GM19193 (cell line): Measurements from ENCODE around the gene CYP2A13.

Experiments used
- POLR2A ChIP-seq: IDR thresholded peaks from 4 replicates; pipeline ENCODE4 v1.6.1; 2011; ENCODE audit not compliant: insufficient read depth, insufficient read length; ENCODE audit errors: extremely low read depth

Gene CYP2A13, protein sequence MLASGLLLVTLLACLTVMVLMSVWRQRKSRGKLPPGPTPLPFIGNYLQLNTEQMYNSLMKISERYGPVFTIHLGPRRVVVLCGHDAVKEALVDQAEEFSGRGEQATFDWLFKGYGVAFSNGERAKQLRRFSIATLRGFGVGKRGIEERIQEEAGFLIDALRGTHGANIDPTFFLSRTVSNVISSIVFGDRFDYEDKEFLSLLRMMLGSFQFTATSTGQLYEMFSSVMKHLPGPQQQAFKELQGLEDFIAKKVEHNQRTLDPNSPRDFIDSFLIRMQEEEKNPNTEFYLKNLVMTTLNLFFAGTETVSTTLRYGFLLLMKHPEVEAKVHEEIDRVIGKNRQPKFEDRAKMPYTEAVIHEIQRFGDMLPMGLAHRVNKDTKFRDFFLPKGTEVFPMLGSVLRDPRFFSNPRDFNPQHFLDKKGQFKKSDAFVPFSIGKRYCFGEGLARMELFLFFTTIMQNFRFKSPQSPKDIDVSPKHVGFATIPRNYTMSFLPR

DNA sequence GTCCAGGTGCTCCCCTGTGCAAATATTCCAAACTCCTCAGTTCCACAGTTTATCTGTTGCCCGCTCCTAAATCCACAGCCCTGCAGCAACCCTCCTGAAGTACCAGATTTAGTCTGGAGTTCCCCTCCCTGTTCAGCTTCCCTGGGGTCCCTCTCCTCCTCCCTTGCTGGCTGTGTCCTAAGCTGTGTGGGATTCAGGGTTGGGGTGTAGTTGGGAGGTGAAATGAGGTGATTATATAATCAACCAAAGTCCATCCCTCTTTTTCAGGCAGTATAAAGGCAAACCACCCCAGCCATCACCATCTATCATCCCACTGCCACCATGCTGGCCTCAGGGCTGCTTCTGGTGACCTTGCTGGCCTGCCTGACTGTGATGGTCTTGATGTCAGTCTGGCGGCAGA is at the start of gene CYP2A13:
CYP2A13 (plus strand) TSS at position 301 of the 400 bp plus-strand sequence; CDS start at position 322, 21 bp downstream.
- no peak for TF ChIP-seq POLR2A

DNA sequence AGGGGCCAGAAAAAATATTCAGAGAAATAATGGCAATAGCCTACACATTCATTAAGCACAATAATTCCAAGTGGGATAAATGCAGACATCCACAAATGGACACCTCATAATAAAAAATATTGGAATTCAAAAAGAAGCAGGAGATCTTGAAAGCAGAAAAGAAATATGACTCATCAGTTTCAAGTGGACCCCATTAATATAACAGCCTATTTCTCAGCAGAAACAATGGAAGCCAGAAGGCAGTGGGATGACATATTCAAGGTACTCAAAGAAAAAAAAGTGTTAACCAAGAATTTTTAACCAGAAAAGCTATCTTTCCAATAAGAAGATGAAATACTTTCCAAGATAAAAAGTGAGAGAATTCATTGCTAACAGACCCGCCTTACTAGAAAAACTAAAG is 48.4 kb upstream of the CYP2A13 start:
- no peak for TF ChIP-seq POLR2A

DNA sequence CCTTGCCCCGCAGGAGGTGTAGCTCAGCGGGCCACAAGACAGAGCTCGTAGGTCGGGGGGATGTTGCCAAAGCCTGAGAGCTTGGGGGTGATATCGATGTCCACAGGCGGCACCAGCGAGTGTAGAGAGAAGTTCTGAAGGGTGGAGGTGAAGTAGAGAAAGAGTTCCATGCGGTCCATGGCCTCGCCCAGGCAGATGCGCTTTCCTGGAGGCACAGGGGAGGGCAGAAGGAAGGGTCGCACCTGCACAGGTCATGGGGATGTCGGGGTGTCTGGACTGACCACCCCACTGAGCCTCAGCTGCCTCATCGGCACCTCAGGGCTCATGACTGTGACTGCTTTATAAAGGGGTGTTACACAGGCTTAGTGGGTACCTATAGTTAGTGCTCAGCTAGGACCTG is 37.8 kb upstream of the CYP2A13 start:
- TF ChIP-seq POLR2A, result no peak

DNA sequence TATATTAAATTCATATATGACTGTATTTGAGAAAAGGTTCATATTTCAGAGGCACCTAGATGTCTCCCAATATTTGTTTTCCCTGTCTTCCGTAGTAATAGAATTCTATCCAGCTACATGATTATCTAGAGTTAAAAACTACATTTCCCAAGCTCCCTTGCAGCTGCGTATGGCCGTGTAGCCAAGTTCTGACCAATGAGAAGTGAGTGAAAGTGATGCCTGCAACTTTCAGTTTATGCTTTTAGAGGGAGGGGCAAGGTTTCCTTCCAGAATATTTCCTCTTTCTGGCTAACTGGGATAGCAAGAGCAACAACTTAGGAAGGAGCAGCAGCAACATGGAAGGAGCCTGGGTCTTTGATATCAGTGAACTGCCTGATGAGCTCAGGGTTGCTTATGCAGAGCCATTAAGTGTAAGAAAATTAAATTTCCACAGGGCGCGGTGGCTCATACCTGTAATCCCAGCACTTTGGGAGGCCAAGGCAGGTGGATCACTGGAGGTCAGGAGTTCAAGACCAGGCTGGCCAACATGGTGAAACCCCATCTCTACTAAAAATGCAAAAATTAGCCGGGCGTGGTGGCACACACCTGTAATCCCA is 23.2 kb upstream of the CYP2A13 start:
- no peak for TF ChIP-seq POLR2A

DNA sequence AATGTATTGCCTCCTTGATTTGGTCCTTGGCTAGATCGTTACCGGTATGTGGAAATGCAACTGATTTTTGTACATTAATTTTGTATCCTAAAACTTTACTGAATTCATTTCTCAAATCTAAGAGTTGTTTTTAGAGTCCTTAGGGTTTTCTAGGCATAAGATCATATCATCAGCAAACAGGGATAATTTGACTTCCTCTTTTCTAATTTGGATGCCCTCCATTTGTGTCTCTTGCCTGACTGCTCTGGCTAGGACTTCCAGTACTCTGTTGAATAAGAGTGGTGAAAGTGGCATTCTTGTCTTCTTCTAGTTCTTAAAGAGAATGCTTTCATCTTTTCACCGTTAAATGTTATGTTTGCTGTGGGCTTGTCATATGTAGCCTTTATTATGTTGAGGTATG is 12.0 kb upstream of the CYP2A13 start:
- TF ChIP-seq POLR2A, result no peak

DNA sequence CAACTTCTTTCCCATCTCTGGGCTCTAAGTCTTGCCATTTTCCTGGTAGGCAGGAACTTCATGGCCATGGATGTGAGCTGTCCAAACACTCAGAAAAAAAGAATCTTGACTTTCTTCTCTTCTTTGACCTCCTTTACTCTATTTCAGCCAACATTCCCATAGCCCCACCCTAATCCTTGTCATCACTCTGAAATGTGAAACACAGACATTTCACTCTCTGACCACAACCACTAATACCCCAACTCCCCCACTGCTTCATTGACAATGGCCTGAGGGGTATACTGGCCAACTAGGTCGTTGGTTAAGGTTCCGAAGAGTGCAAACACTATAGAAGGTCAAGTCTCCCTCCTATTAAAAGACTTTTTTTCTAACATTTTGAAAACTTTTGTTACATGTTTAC is 4.7 kb upstream of the CYP2A13 start:
- no peak for TF ChIP-seq POLR2A

DNA sequence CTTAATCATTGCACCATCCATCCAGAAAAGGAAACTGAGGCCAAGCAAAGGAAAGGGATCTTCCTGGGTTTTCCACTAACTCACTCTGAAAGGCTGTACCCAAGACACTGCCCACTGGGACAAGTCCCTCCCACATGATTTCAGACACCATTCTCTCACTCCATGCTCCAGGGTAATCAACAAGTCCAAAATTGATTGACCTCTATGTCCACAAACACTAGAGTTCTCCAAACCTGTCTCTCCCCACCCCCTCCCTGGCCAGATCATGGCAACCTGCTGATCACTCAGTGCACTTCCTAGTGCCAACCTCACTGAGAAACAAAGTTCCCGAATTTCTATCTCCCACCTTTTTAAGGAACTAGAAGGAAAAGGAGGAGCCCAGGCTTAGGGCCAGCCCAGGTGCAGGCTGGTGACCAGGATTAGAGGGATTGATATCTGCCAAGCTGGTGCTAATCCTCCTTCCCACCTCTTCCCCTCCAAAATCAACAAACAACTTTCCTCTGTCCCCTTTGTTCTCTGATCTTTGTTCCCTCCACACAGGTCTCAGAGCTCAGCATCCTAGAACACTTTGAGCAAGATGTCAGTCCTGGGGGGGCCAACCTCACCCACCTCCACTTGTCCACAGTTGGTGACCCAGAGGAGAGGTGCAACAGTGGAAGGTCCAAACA is 2.4 kb upstream of the CYP2A13 start:
- TF ChIP-seq POLR2A, result no peak

DNA sequence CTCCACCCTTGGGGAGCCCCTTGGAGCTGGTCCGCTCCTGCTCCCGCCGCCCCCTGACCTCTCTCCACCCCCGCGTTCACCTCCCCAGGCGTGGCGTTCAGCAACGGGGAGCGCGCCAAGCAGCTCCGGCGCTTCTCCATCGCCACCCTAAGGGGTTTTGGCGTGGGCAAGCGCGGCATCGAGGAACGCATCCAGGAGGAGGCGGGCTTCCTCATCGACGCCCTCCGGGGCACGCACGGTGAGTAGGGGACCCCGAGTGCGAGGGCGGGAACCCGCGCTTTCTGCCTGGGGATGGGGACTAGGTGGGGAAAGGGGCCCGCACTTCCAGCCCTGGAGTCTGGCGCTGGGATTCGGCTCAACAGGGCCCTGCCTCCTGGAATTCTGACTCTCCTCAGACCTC is 1.7 kb downstream of the CYP2A13 start:
- TF ChIP-seq POLR2A, result no peak

DNA sequence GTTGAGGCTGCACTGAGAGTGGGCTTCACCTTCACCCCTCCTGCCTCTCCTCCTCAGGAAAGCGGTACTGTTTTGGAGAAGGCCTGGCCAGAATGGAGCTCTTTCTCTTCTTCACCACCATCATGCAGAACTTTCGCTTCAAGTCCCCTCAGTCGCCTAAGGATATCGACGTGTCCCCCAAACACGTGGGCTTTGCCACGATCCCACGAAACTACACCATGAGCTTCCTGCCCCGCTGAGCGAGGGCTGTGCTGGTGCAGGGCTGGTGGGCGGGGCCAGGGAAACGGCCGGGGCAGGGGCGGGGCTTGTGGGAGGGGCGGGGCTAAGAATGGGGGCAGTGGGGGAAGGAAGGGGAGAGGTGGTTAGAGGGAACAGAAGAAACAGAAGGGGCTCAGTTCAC is 7.5 kb downstream of the CYP2A13 start:
- TF ChIP-seq POLR2A, result no peak

DNA sequence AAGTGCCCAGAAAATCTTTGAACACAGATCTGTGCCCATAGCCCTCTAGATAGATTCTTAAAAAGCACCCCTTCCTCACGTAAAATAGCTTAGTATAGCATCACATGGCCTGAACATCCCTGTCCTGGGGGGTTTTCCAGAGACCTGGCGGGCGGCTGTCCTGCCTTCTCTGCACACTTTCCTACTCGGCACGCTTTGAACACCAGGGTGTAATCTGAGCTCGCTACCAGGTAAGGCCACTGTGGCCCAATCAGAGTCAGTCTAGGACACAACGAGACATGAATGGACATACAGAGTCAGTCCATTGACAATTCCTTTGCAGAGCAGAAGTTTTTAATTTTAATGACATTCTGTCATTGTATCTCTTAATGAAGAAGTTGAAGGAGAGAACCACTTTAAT is 8.1 kb downstream of the CYP2A13 start:
- no peak for TF ChIP-seq POLR2A

DNA sequence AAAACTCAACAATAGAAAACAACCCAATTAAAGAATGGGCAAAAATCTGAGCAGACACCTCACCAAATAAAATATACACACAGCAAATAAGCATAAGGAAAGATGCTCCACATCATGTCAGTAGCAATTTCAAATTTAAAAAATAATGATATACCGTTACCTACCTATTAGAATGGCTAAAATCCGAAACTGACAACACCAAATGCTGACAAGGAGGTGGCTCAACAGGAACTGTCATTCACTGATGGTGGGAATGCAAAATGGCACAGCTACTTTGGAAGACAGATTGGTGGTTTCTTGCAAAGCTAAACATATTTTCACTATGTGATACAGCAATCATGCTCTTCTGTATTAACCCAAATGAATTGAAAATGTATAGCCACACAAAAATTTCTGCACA is 9.1 kb downstream of the CYP2A13 start:
- TF ChIP-seq POLR2A, result no peak

DNA sequence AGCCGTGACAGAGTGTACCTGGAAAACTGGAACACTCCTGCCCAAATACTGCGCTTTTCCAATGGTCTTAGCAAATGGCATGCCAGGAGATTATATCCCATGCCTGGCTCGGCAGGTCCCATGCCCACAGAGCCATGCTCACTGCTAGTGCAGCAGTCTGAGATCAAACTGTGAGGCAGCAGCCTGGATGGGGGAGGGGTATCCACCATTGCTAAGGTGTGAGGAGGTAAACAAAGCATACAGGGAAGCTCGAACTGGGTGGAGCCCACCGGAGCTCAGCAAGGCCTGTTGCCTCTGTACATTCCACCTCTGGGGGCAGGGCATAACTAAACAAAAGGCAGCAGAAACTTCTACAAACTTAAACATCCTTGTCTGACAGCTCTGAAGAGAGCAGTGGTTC is 10.5 kb downstream of the CYP2A13 start:
- no peak for TF ChIP-seq POLR2A

DNA sequence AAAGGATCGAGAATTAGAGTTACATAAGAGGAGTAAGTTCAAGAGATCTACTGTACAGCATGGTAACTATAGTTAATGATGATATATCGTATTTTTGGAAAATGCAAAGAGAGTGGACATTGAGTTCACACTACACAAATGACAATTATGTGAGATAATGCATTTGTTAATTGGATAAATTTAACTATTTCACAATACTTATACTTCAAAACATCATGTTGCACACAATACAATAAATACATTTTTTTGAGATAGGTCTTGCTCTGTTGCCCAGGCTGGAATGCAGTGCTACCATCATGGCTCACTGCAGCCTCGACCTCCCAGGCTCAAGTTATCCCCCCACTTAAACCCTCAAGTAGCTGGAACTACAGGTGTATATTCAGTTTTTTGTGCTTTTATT is 17.9 kb downstream of the CYP2A13 start:
- TF ChIP-seq POLR2A, result no peak

DNA sequence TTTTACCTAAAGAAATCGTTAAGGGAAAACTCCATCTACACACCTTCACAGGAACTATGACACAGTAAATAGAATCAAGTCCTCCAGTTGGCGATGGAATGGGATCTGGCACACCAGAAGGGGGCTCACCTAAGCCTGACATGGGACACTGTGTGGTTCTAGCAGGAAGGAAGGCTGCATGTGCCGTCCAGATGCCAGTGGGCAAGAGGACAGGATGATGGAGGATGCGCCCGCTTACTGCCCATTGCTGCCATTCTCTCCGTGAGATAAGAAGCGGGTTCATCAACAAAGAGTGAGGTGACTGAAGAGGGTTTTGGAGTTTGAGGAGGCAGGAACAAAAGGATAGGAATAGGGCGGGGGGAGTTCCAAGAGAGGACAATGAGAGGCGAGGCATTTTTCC is 23.0 kb downstream of the CYP2A13 start:
- no peak for TF ChIP-seq POLR2A

DNA sequence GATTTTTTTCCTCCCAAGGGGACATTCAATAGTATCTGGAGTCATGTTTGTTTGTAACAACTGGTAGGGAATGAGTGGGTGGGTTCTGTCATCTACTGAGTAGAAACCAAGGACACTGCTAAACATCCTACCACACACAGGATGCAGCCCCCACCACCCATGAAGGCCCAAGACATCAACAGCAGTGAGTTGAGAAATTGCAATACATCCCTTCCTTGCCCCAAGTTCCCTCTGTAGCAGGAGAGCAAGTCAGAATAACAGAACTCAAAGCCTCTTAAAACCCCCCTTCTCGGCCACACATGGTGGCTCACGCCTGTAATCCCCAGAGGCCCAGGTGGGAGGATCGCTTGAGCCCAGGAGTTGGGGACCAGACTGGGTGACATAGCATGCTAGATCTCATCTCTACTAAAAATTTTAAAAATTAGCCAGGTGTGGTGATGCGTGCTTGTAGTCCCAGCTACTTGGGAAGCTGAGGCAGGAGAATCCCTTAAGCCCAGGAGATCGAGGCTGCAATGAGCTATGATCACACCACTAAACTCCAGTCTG is 23.6 kb downstream of the CYP2A13 start:
- no peak for TF ChIP-seq POLR2A
